CD4-positive, CD25-positive, alpha-beta regulatory T cell (primary cell): ENCODE results near the gene PTGR3. TPM values are rescaled to one million over a fixed set of nuclear protein-coding genes. Genes with fewer than 3 reads are reported as not detected.
A peak's percentile ranks its signal among the peaks of the same experiment; 100 is the strongest.

Experiments
- ATAC-seq, 2 donors: fragments of 150-1000 bp; cut with Tn5 transposase; one replicate each; pipeline ENCODE4 v1.10.0; 2021; ENCODE audit warnings: low read depth in 2 of 2, moderate number of reproducible peaks in 2 of 2, moderate library complexity in 1 of 2
- DNase-seq, 3 donors: peaks; one replicate each; pipeline versions ENCODE4 v3.0.0 to v3.0.0-alpha.2; 2012 to 2022; ENCODE audit warnings: mixed read lengths in 1 of 3
- H3K27ac ChIP-seq: one replicate; pipeline ENCODE4 v1.7.0; 2013; ENCODE audit warnings: mild to moderate bottlenecking, low read length; ENCODE audit not compliant: insufficient read depth, poor library complexity, severe bottlenecking
- H3K27me3 ChIP-seq: one replicate; pipeline ENCODE4 v1.7.0; 2013; ENCODE audit warnings: low read length; ENCODE audit not compliant: control insufficient read depth, insufficient read depth
- H3K36me3 ChIP-seq: one replicate; pipeline ENCODE4 v1.7.0; 2013; ENCODE audit warnings: mild to moderate bottlenecking, low read length, moderate library complexity; ENCODE audit not compliant: control insufficient read depth, insufficient read depth
- H3K4me1 ChIP-seq: 2 replicates; pipeline ENCODE4 v1.7.0; 2013; ENCODE audit warnings: mild to moderate bottlenecking, low read length; ENCODE audit not compliant: insufficient read depth, control insufficient read depth, poor library complexity, severe bottlenecking
- H3K4me3 ChIP-seq: one replicate; pipeline ENCODE4 v1.7.0; 2013; ENCODE audit warnings: low read depth, mild to moderate bottlenecking, low read length, moderate library complexity
- H3K9me3 ChIP-seq, 2 experiments: 1 replicate in 1 of 2; 2 replicates in 1 of 2; pipeline ENCODE4 v1.7.0; 2013; ENCODE audit warnings: low read length in 2 of 2, mild to moderate bottlenecking in 1 of 2, moderate library complexity in 1 of 2; ENCODE audit not compliant: control insufficient read depth in 2 of 2
- H3K27ac Mint-ChIP-seq, 3 donors: one replicate each; pipeline ENCODE4 v1.8.0; 2020 to 2022; ENCODE audit warnings: mild to moderate bottlenecking in 3 of 3, mixed read lengths in 3 of 3, moderate library complexity in 2 of 3
- H3K27me3 Mint-ChIP-seq: one replicate; pipeline ENCODE4 v1.8.0; 2022; ENCODE audit warnings: mild to moderate bottlenecking, mixed read lengths
- H3K36me3 Mint-ChIP-seq: one replicate; pipeline ENCODE4 v1.8.0; 2020; ENCODE audit warnings: mixed read lengths
- H3K4me1 Mint-ChIP-seq, 4 donors: one replicate each; pipeline ENCODE4 v1.8.0; 2020 to 2022; ENCODE audit warnings: mixed read lengths in 4 of 4, mild to moderate bottlenecking in 1 of 4
- H3K4me3 Mint-ChIP-seq, 4 donors: one replicate each; pipeline ENCODE4 v1.8.0; 2020 to 2022; ENCODE audit warnings: mild to moderate bottlenecking in 4 of 4, mixed read lengths in 4 of 4, moderate library complexity in 3 of 4
- H3K9me3 Mint-ChIP-seq, 7 donors: one replicate each; pipeline ENCODE4 v1.8.0; 2020 to 2022; ENCODE audit warnings: mixed read lengths in 7 of 7, mild to moderate bottlenecking in 3 of 7, moderate library complexity in 2 of 7
- polyA plus RNA-seq, 4 donors: library from polyadenylated mRNA; unstranded; fragments of 300-500 nt; fragmentation: Illumina TruSeq; gene quantifications; one replicate each; pipeline ENCODE4 v1.2.3, GENCODE V29; 2021
- total RNA-seq: library from RNA; stranded (reverse); gene quantifications from one replicate; pipeline ENCODE4 v1.2.3, GENCODE V29; 2022

Gene PTGR3
- total and polyA plus RNA-seq, 5 donors from 2014 or later: 18.6 to 33.3 (median 25.5) TPM

DNA sequence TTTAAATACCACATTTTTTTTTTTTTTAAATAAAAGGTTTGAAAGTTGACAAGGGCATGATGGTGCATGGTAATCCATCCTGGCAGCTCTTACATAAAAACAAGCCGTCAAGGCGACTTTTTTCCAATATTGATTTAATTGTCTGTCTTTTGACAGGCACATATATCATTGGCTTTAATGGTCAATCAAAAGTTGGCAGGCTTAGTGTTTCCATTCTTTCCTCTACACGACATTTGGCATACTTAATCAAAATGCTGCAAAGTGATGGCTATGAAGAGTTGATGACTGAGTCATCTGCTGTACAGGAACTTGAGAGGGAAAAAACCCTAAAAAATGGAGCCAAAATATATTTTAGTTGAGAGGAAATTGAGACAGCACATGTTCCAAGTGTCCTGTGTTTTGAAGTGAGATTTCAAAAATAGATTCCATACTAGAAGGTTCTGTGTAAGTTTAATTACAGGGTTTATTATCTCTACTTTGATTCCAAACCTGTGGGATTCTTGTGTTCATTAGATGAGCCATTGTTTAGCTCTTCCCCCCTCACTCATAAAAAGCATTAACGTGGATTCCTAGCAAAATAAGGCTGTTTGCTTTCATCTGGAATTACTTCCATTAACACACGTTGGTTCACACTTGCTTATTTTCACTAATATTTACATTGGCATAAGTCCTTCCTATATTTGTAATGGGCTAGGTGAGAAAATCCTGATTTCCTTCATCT lies 4.8 kb upstream of the PTGR3 start:
- peaks cover 38 to 70% (median 51%) of the 10 kb centered on the region in 4 donors for H3K4me1 Mint-ChIP-seq
- Histone ChIP-seq H3K27me3 (no peaks in the 10 kb centered on the region), H3K36me3 (no peaks in the 10 kb centered on the region), H3K4me3 (peak overlapping the region; percentile 28), H3K27ac (no peak overlapping the region), H3K4me1 (peaks cover 43% of the 10 kb centered on the region), H3K9me3 (no peaks in the 10 kb centered on the region)
- H3K4me3 Mint-ChIP-seq: peak overlapping the region; percentile 22 to 94 (median 71)
- H3K27me3 Mint-ChIP-seq: peaks cover 13% of the 10 kb centered on the region
- H3K9me3 Mint-ChIP-seq: peaks cover 0 to 1% (median 0%) of the 10 kb centered on the region in 7 donors
- H3K36me3 Mint-ChIP-seq: no peaks in the 10 kb centered on the region
- ATAC-seq (no peak), DNase-seq (no peak)
- H3K27ac Mint-ChIP-seq: peak overlapping the region in 1 of 3 donors; percentile 62

DNA sequence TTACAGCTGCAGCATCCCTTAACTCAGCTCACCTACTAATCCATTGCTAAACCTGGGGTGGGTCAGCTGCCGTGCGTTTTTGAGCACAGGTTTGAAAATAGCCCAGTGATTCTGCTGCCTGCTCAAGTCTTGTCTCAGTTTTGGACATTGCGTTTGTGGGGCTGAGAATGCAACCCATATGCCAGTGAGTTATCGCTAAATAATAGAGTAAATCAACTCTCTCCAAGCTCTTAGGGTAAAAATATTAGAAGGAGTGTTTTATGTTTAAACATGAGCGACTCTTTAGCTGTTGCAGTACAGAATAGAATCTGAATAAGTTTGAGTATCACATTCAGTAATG lies 3.8 kb upstream of the PTGR3 start:
- Mint-ChIP-seq H3K4me3 (peak overlapping the region; percentile 89 to 94 (median 90)), H3K36me3 (no peaks in the 10 kb centered on the region), H3K27me3 (peaks cover 18% of the 10 kb centered on the region), H3K9me3 (peaks cover 0 to 1% (median 0%) of the 10 kb centered on the region in 7 donors), H3K4me1 (peaks cover 36 to 70% (median 51%) of the 10 kb centered on the region in 4 donors), H3K27ac (peak overlapping the region; percentile 43 to 80 (median 47))
- H3K4me3 ChIP-seq: peak overlapping the region; percentile 28
- H3K4me1 ChIP-seq: peaks cover 47% of the 10 kb centered on the region
- no peaks in the 10 kb centered on the region for H3K27me3 ChIP-seq
- H3K9me3 ChIP-seq: no peaks in the 10 kb centered on the region
- H3K36me3 ChIP-seq: no peaks in the 10 kb centered on the region
- no peak overlapping the region for H3K27ac ChIP-seq
- ATAC-seq (no peak), DNase-seq (no peak)

DNA sequence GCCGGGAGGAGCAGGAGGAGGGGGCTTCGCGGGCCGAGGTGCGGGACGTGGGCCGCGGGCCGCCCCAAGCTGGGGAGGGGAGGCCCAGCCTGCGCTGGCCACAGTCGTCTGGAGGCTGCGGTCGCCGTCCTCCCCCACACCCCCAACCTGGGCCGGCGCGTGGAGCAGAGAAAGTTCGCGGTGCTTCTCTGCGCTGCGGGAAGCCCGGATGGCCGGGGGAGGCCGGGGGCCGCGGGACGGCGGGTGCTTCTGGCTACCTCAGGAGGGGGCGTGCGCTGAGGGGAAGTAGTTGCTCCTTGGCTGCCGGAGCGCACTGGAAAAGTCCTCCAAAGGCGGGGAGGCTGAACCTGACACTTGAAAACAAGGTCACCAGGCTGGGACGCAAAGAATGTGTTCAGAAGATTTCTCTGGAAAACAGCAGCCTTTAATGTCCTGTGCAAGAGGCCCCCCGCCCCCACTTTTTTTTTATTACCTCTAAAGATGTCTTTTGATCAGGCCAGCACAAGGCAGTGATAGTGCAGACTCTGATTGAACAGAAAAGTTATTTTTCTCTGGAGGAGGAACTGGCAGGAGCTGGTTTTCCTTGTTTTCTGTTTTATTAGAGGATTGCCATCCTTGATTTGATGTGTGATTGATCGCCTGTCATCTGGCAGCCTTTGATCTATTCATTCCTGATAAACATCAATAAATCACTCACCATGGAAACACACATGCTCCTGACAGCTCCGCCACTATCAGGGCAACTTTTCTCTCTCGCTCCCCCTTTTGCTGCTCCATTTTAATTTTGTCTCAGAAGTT lies 3.2 kb upstream of the PTGR3 start:
- H3K4me1 ChIP-seq: peaks cover 50% of the 10 kb centered on the region
- Mint-ChIP-seq H3K4me3 (peak overlapping the region; percentile 89 to 94 (median 90)), H3K4me1 (peaks cover 37 to 70% (median 54%) of the 10 kb centered on the region in 4 donors), H3K27ac (peak overlapping the region in 2 of 3 donors; percentile 47 to 80), H3K27me3 (peaks cover 18% of the 10 kb centered on the region), H3K36me3 (no peaks in the 10 kb centered on the region), H3K9me3 (peaks cover 0 to 1% (median 0%) of the 10 kb centered on the region in 7 donors)
- peak overlapping the region; percentile 28 for H3K4me3 ChIP-seq
- H3K36me3 ChIP-seq: no peaks in the 10 kb centered on the region
- no peak overlapping the region for H3K27ac ChIP-seq
- ATAC-seq: no peak
- peak; percentile 5 to 35 (median 22) for DNase-seq
- no peaks in the 10 kb centered on the region for H3K27me3 ChIP-seq
- H3K9me3 ChIP-seq: no peaks in the 10 kb centered on the region

DNA sequence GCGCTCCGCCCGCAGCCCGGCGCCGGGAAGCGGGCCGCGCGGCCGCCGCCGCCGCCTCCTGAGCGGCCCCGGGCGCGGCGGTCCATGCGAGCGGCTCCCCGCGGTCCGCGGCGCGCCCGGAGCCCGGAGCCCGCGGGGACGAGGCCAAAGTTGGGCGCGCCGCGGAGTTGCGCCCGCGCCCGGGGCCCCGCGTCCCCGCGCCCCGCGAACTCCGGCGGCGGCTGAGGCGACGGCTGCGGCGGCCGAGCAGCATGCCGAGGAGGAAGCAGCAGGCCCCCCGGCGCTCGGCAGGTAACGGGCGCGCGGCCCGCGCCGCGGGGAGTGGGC lies 2.6 kb upstream of the PTGR3 start:
- no peaks in the 10 kb centered on the region for H3K27me3 ChIP-seq
- no peak overlapping the region for H3K27ac ChIP-seq
- Mint-ChIP-seq H3K27me3 (peaks cover 18% of the 10 kb centered on the region), H3K4me3 (no peak overlapping the region), H3K27ac (no peak overlapping the region), H3K4me1 (peaks cover 38 to 69% (median 54%) of the 10 kb centered on the region in 4 donors), H3K9me3 (peaks cover 0 to 1% (median 0%) of the 10 kb centered on the region in 7 donors), H3K36me3 (no peaks in the 10 kb centered on the region)
- no peaks in the 10 kb centered on the region for H3K9me3 ChIP-seq
- peaks cover 54% of the 10 kb centered on the region for H3K4me1 ChIP-seq
- ATAC-seq: no peak
- no peak overlapping the region for H3K4me3 ChIP-seq
- DNase-seq: peak in 2 of 3 donors; percentile 24 to 27
- no peaks in the 10 kb centered on the region for H3K36me3 ChIP-seq

DNA sequence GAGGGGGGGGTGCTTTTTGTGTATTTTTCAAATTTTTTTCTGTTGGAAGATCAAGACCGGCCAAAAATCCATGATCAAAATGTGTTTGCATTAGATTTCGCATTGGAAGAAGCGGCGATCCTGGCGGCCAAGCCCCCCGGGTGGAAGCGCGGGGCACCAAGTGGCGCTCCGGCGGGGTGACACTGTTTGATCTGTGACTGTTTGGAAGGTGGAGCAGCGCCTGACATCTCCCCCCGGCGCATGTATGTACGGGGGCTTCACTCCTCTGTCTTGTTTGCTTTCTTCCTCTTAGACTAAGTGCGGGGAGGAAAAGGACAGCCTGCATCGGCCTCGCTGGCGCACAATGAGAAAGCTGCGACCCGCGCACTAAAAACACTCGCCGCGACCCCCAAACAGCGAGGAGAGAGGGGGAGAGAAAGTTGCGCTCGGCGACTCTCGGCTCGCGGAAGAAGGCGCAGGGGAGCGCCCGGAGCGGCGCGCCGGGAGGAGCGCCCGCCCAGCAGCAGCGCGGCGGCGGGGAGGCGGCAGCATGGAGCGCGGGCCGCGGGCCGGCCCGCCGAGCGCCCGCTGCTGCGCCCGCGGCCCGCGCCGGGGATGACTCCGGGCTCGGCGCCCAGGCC lies 2.2 kb upstream of the PTGR3 start:
- Mint-ChIP-seq H3K4me3 (peak overlapping the region; percentile 97 to 99 (median 98)), H3K27me3 (peaks cover 21% of the 10 kb centered on the region), H3K27ac (peak overlapping the region; percentile 93 to 97 (median 96)), H3K36me3 (no peaks in the 10 kb centered on the region), H3K9me3 (peaks cover 0 to 1% (median 0%) of the 10 kb centered on the region in 7 donors), H3K4me1 (peaks cover 37 to 69% (median 53%) of the 10 kb centered on the region in 4 donors)
- Histone ChIP-seq H3K4me1 (peaks cover 57% of the 10 kb centered on the region), H3K9me3 (no peaks in the 10 kb centered on the region), H3K4me3 (peak overlapping the region; percentile 97), H3K36me3 (no peaks in the 10 kb centered on the region), H3K27me3 (no peaks in the 10 kb centered on the region), H3K27ac (peak overlapping the region; percentile 78)
- no peak for ATAC-seq
- DNase-seq: peak; percentile 10 to 53 (median 51)

DNA sequence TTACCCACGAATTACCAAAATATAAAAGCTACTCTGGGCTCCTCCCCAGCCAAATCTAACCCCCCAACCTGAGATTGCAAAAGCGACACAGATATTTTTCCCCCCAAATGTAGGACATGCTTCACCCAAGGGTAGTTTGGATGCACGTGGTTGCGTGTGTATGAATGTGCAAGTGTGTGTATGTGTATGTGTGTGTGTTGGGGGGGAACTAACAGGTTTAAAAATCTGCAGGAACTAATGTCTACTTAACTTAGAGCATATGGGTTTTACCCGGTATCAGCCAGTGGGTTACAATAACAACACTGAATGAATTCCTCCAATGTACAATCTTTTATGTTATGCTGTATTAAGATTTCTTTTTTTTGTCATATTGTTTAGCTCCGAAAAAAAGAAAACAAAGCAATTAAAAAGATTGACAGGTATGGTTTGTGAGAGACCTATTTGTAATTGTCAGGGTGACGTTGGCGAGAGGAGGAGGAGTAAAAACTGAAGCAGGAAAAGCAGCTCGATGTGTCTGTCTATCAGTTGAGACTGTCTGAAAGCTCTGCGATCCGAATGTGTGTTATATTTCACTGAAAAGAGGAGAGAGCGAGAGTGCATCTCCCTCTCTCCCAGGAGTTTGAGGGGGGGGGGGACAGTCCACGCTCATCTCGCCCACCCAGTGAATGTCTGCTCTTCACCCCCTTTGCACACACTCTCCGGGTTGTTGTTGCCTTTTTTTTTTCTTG lies 1.5 kb upstream of the PTGR3 start, which contains the start of gene TSHZ1:
Gene TSHZ1, plus strand, starts transcription at position 524 of the 728 bp plus-strand sequence. CDS start 1,080 bp downstream, outside the sequence.
- Mint-ChIP-seq H3K27me3 (peaks cover 23% of the 10 kb centered on the region), H3K27ac (peak within 1 kb of the TSS; percentile 93 to 97 (median 96)), H3K4me3 (peak within 1 kb of the TSS; percentile 97 to 99 (median 98)), H3K9me3 (peaks cover 0 to 1% (median 0%) of the 10 kb centered on the region in 7 donors), H3K4me1 (peaks cover 42 to 71% (median 56%) of the 10 kb centered on the region in 4 donors), H3K36me3 (no peaks in the 10 kb centered on the region)
- ATAC-seq (peak; percentile 60 to 64), DNase-seq (peak; percentile 59 to 92 (median 84))
- H3K9me3 ChIP-seq: no peaks in the 10 kb centered on the region
- H3K4me1 ChIP-seq: peaks cover 55% of the 10 kb centered on the region
- peak within 1 kb of the TSS; percentile 78 for H3K27ac ChIP-seq
- H3K4me3 ChIP-seq: peak within 1 kb of the TSS; percentile 97
- H3K27me3 ChIP-seq: no peaks in the 10 kb centered on the region
- H3K36me3 ChIP-seq: no peaks in the 10 kb centered on the region

DNA sequence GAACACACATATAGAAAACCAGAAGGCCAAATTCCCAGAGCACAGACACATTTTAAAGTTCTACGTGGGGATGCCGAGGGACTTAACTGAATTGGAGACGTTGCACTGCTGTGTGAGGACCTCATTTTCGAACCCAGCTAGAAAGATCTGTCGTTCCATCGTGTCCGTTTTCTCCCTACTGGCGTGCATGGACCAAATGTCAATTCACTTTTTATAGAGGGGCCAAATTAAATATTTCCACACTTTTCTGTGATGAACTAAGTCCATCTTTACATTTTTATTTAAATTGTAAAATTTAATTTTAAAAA lies 966 bp upstream of the PTGR3 start:
- no peaks in the 10 kb centered on the region for H3K36me3 Mint-ChIP-seq
- peak overlapping the region; percentile 97 for H3K4me3 ChIP-seq
- H3K36me3 ChIP-seq: no peaks in the 10 kb centered on the region
- no peaks in the 10 kb centered on the region for H3K9me3 ChIP-seq
- peak overlapping the region; percentile 93 to 96 (median 93) for H3K27ac Mint-ChIP-seq
- no peaks in the 10 kb centered on the region for H3K27me3 ChIP-seq
- H3K4me1 ChIP-seq: peaks cover 55% of the 10 kb centered on the region
- no peak for DNase-seq
- H3K9me3 Mint-ChIP-seq: peaks cover 0 to 1% (median 0%) of the 10 kb centered on the region in 7 donors
- peaks cover 23% of the 10 kb centered on the region for H3K27me3 Mint-ChIP-seq
- H3K4me3 Mint-ChIP-seq: peak overlapping the region; percentile 97 to 99 (median 98)
- peaks cover 39 to 71% (median 53%) of the 10 kb centered on the region in 4 donors for H3K4me1 Mint-ChIP-seq
- ATAC-seq: no peak
- H3K27ac ChIP-seq: peak overlapping the region; percentile 78
